CD4-positive, alpha-beta memory T cell (primary cell): Measurements from ENCODE around the gene RMI1. TPM values are rescaled to one million over a fixed set of nuclear protein-coding genes. Genes with fewer than 3 reads are reported as not detected.
A peak's percentile ranks its signal among the peaks of the same experiment; 100 is the strongest.
"Not testable (repeated sequence)": the region's sequence is repeated elsewhere in the genome, so short reads cannot be mapped to it uniquely, and the experiment has no call there.

Experiments used
- CTCF ChIA-PET: fragments of 350-600 bp; sonication (Branson Sonifier 250); formaldehyde crosslinking; loops from one replicate; lab custom pipeline; 2021; ENCODE audit warnings: inconsistent platforms; ENCODE audit not compliant: partially characterized antibody; lab: Charles Lee
- POLR2A ChIA-PET: fragments of 350-600 bp; sonication (Branson Sonifier 250); formaldehyde crosslinking; loops from one replicate; lab custom pipeline; 2021; ENCODE audit not compliant: partially characterized antibody; lab: Charles Lee
- DNase-seq, 5 donors: peaks; one replicate each; pipeline versions ENCODE4 v3.0.0 to v3.0.0-alpha.2; 2020 to 2022; ENCODE audit warnings: mixed read lengths in 1 of 5
- H3K27ac ChIP-seq: one replicate; pipeline ENCODE4 v1.7.0; 2013; ENCODE audit warnings: low read depth, low read length
- H3K27me3 ChIP-seq: 2 replicates; pipeline ENCODE4 v1.7.0; 2013; ENCODE audit warnings: mild to moderate bottlenecking, low read length, moderate library complexity; ENCODE audit not compliant: insufficient read depth
- H3K36me3 ChIP-seq: 2 replicates; pipeline ENCODE4 v1.7.0; 2013; ENCODE audit warnings: mild to moderate bottlenecking, low read length, moderate library complexity; ENCODE audit not compliant: insufficient read depth
- H3K4me1 ChIP-seq: 2 replicates; pipeline ENCODE4 v1.7.0; 2013; ENCODE audit warnings: mild to moderate bottlenecking, low read length, moderate library complexity; ENCODE audit not compliant: insufficient read depth
- H3K4me3 ChIP-seq, 2 donors: one replicate each; pipeline ENCODE4 v1.7.0; 2013; ENCODE audit warnings: low read length in 2 of 2, mild to moderate bottlenecking in 1 of 2
- H3K9me3 ChIP-seq, 2 donors: one replicate each; pipeline ENCODE4 v1.7.0; 2013; ENCODE audit warnings: low read length in 2 of 2, control low read depth in 1 of 2; ENCODE audit not compliant: control insufficient read depth in 1 of 2
- H3K27ac Mint-ChIP-seq, 7 donors: one replicate each; pipeline ENCODE4 v1.8.0; 2020 to 2021; ENCODE audit warnings: mixed read lengths in 7 of 7, mild to moderate bottlenecking in 6 of 7, inconsistent platforms in 3 of 7, moderate library complexity in 3 of 7
- H3K27me3 Mint-ChIP-seq, 2 donors: one replicate each; pipeline ENCODE4 v1.8.0; 2020 to 2021; ENCODE audit warnings: mixed read lengths in 2 of 2
- H3K36me3 Mint-ChIP-seq, 2 donors: one replicate each; pipeline ENCODE4 v1.8.0; 2020 to 2021; ENCODE audit warnings: mixed read lengths in 2 of 2, inconsistent platforms in 1 of 2, mild to moderate bottlenecking in 1 of 2
- H3K4me1 Mint-ChIP-seq, 4 donors: one replicate each; pipeline ENCODE4 v1.8.0; 2020 to 2021; ENCODE audit warnings: mixed read lengths in 4 of 4, mild to moderate bottlenecking in 1 of 4
- H3K4me3 Mint-ChIP-seq, 8 donors: one replicate each; pipeline ENCODE4 v1.8.0; 2020 to 2021; ENCODE audit warnings: mixed read lengths in 8 of 8, mild to moderate bottlenecking in 7 of 8, moderate library complexity in 6 of 8, inconsistent platforms in 3 of 8
- H3K9me3 Mint-ChIP-seq, 8 donors: one replicate each; pipeline ENCODE4 v1.8.0; 2020 to 2021; ENCODE audit warnings: mixed read lengths in 8 of 8, mild to moderate bottlenecking in 5 of 8, inconsistent platforms in 3 of 8, moderate library complexity in 1 of 8
- intact Hi-C: fragments of 100-400 bp; cut with micrococcal nuclease; formaldehyde crosslinking; loops from one replicate; pipeline ENCODE4 v1.15.1; 2023
- polyA plus RNA-seq, 2 donors: library from polyadenylated mRNA; unstranded; fragments of 300-500 nt; fragmentation: Illumina TruSeq; gene quantifications; one replicate each; pipeline ENCODE4 v1.2.3, GENCODE V29; 2021
- total RNA-seq, 2 experiments: library from RNA; stranded (reverse); gene quantifications; one replicate each; pipeline ENCODE4 v1.2.3, GENCODE V29; 2021

RMI1 gene
- total and polyA plus RNA-seq, 4 experiments from 2014 or later = 5.6 to 7.3 (median 6.5) TPM

GRCh38 chr9:83935276-83935935, 45.2 kb upstream of the RMI1 start:
- CTCF ChIA-PET = interaction anchor here (0.6 to 3.5 kb wide), 4 partner anchors 238 to 329 kb away, joined by 3 to 23 read pairs (median 8); no protein-coding TSS in a partner anchor

GRCh38 chr9:83936523-83936922, 44.1 kb upstream of the RMI1 start:
- intact Hi-C loops = no loop called here
- H3K27me3 ChIP-seq = no peaks in the 10 kb centered on the region
- H3K4me1 ChIP-seq = no peaks in the 10 kb centered on the region
- POLR2A ChIA-PET = no interaction called here
- DNase-seq = no peak
- H3K9me3 ChIP-seq = no peaks in the 10 kb centered on the region
- Mint-ChIP-seq H3K4me1 (peaks cover 4 to 8% (median 6%) of the 10 kb centered on the region in 4 donors), H3K27me3 (no peaks in the 10 kb centered on the region), H3K27ac (no peak overlapping the region), H3K9me3 (no peaks in the 10 kb centered on the region), H3K36me3 (peaks cover 11 to 14% of the 10 kb centered on the region in 2 donors), H3K4me3 (no peak overlapping the region)
- no peak overlapping the region for H3K27ac ChIP-seq
- H3K36me3 ChIP-seq = no peaks in the 10 kb centered on the region
- CTCF ChIA-PET = interaction anchor here (0.7 to 3.3 kb wide), 10 partner anchors 11 to 379 kb away, joined by 3 to 41 read pairs (median 7); partner anchors contain the start of gene KIF27
- no peak overlapping the region for H3K4me3 ChIP-seq

More at GRCh38 chr9:83935276-83935935, 45.2 kb upstream of the RMI1 start:
- intact Hi-C loops = no loop called here
- H3K4me3 ChIP-seq = no peak overlapping the region
- H3K4me1 ChIP-seq = no peaks in the 10 kb centered on the region
- no peak overlapping the region for H3K27ac ChIP-seq
- H3K27ac Mint-ChIP-seq = peak overlapping the region in 1 of 7 donors; percentile 37
- H3K36me3 ChIP-seq = no peaks in the 10 kb centered on the region
- no peaks in the 10 kb centered on the region for H3K9me3 ChIP-seq
- no peaks in the 10 kb centered on the region for H3K27me3 Mint-ChIP-seq
- no peak overlapping the region for H3K4me3 Mint-ChIP-seq
- no peak for DNase-seq
- H3K27me3 ChIP-seq = no peaks in the 10 kb centered on the region
- POLR2A ChIA-PET = no interaction called here
- peaks cover 6% of the 10 kb centered on the region in 2 donors for H3K36me3 Mint-ChIP-seq
- H3K4me1 Mint-ChIP-seq = peaks cover 4 to 12% (median 10%) of the 10 kb centered on the region in 4 donors
- H3K9me3 Mint-ChIP-seq = no peaks in the 10 kb centered on the region

- intact Hi-C loops = loop anchor here (1.0 kb wide), 2 partner anchors 235 to 377 kb away; no protein-coding TSS in a partner anchor
- Histone ChIP-seq H3K27ac (no peak overlapping the region), H3K4me3 (no peak overlapping the region), H3K4me1 (no peaks in the 10 kb centered on the region), H3K27me3 (no peaks in the 10 kb centered on the region), H3K36me3 (no peaks in the 10 kb centered on the region), H3K9me3 (no peaks in the 10 kb centered on the region)
- CTCF ChIA-PET = interaction anchor here (1.0 to 3.3 kb wide), 11 partner anchors 9 to 378 kb away, joined by 3 to 41 read pairs (median 7); partner anchors contain the start of gene KIF27
- Mint-ChIP-seq H3K4me3 (peak overlapping the region in 1 of 8 donors; percentile 2), H3K36me3 (peaks cover 25 to 27% of the 10 kb centered on the region in 2 donors), H3K27ac (no peak overlapping the region), H3K9me3 (no peaks in the 10 kb centered on the region), H3K27me3 (no peaks in the 10 kb centered on the region), H3K4me1 (no peaks in the 10 kb centered on the region)
- peak; percentile 47 to 72 (median 67) for DNase-seq
- POLR2A ChIA-PET = no interaction called here
Observed at GRCh38 chr9:83937861-83938455, 42.6 kb upstream of the RMI1 start.

- Mint-ChIP-seq H3K4me3 (no peak overlapping the region), H3K27me3 (no peaks in the 10 kb centered on the region), H3K36me3 (peaks cover 33 to 37% of the 10 kb centered on the region in 2 donors), H3K27ac (no peak overlapping the region), H3K9me3 (no peaks in the 10 kb centered on the region), H3K4me1 (peaks cover 0 to 2% (median 0%) of the 10 kb centered on the region in 4 donors)
- POLR2A ChIA-PET = no interaction called here
- DNase-seq = no peak
- intact Hi-C loops = no loop called here
- Histone ChIP-seq H3K27ac (no peak overlapping the region), H3K4me1 (no peaks in the 10 kb centered on the region), H3K36me3 (no peaks in the 10 kb centered on the region), H3K4me3 (no peak overlapping the region), H3K9me3 (no peaks in the 10 kb centered on the region), H3K27me3 (no peaks in the 10 kb centered on the region)
- CTCF ChIA-PET = interaction anchor here (1.1 to 4.9 kb wide), 6 partner anchors 14 to 375 kb away, joined by 3 to 39 read pairs (median 12); partner anchors contain the start of gene KIF27
Observed at GRCh38 chr9:83940590-83941303, 39.9 kb upstream of the RMI1 start.

DNA sequence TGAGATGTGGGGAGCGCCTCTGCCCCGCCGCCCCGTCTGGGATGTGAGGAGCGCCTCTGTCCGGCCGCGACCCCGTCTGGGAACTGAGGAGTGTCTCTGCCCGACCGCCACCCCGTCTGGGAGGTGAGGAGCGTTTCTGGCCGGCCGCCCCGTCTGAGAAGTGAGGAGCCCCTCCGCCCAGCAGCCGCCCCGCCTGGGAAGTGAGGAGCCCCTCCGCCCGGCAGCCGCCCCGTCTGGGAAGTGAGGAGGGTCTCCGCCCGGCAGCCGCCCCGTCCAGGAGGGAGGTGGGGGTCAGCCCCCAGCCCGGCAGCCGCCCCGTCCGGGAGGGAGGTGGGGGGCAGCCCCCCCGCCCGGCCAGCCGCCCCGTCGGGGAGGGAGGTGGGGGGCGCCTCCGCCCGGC, 32.5 kb upstream of the RMI1 start:
- POLR2A ChIA-PET, H3K4me3 Mint-ChIP-seq: not testable (repeated sequence)

GRCh38 chr9:83956086-83956435, 24.5 kb upstream of the RMI1 start:
- H3K36me3 ChIP-seq = no peaks in the 10 kb centered on the region
- H3K4me1 Mint-ChIP-seq = peaks cover 11 to 26% (median 17%) of the 10 kb centered on the region in 4 donors
- peak overlapping the region; percentile 71 for H3K27ac ChIP-seq
- H3K36me3 Mint-ChIP-seq = peaks cover 0 to 4% of the 10 kb centered on the region in 2 donors
- H3K27ac Mint-ChIP-seq = peak overlapping the region; percentile 83 to 97 (median 92)
- H3K4me3 Mint-ChIP-seq = peak overlapping the region; percentile 94 to 98 (median 98)
- intact Hi-C loops = loop anchor here (1.0 to 2.0 kb wide), 2 partner anchors 23 to 35 kb away; partner anchors contain the start of gene KIF27
- POLR2A ChIA-PET = interaction anchor here (1.1 to 2.9 kb wide), 5 partner anchors 9 to 249 kb away, joined by 6 to 52 read pairs (median 14); partner anchors contain the start of genes HNRNPK, KIF27, RMI1 and UBQLN1
- peaks cover 21% of the 10 kb centered on the region for H3K4me1 ChIP-seq
- H3K9me3 Mint-ChIP-seq = no peaks in the 10 kb centered on the region
- DNase-seq = peak in 1 of 5 donors; percentile 23
- CTCF ChIA-PET = no interaction called here
- peak overlapping the region; percentile 83 to 98 for H3K4me3 ChIP-seq
- H3K27me3 ChIP-seq = no peaks in the 10 kb centered on the region
- H3K9me3 ChIP-seq = no peaks in the 10 kb centered on the region
- H3K27me3 Mint-ChIP-seq = no peaks in the 10 kb centered on the region

More for the DNA sequence above, 32.5 kb upstream of the RMI1 start:
- H3K36me3 Mint-ChIP-seq = peaks cover 10 to 12% of the 10 kb centered on the region in 2 donors
- H3K9me3 Mint-ChIP-seq, H3K4me1 ChIP-seq, H3K4me3 ChIP-seq, DNase-seq, H3K27ac Mint-ChIP-seq, intact Hi-C loops, H3K27ac ChIP-seq, H3K27me3 ChIP-seq, H3K27me3 Mint-ChIP-seq, H3K9me3 ChIP-seq, H3K36me3 ChIP-seq, H3K4me1 Mint-ChIP-seq, CTCF ChIA-PET: not testable (repeated sequence)
